GM18868 (cell line): ENCODE measurements around the gene LSAMP.
"Not testable (repeated sequence)": the region's sequence is repeated elsewhere in the genome, so short reads cannot be mapped to it uniquely, and the experiment has no call there.

Experiments
- ATAC-seq: cut with Tn5 transposase; IDR thresholded peaks from one replicate; pipeline ENCODE4 v1.9.1; 2021; ENCODE audit warnings: mild to moderate bottlenecking, moderate library complexity; ENCODE audit not compliant: unreplicated experiment

LSAMP gene

DNA sequence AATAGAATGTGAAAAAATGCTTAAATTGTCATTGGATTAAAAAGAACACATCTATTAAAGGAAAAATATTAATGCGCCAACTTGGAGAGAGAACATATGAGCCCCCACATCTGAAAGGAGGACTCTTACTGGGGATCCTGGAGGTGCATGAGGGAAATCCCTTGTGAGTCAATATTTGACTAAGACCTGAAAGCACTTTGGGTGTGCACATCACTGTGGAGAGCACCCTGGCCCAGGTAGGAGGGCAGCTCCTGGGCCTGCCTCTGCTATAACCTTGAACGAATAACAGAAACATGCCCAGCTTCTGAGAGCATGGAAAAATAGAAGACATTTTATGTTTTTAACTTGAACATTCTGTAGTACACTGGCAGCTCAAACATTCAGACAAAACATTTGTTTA, 622.2 kb downstream of the LSAMP start:
- peak; percentile 80 for ATAC-seq

DNA sequence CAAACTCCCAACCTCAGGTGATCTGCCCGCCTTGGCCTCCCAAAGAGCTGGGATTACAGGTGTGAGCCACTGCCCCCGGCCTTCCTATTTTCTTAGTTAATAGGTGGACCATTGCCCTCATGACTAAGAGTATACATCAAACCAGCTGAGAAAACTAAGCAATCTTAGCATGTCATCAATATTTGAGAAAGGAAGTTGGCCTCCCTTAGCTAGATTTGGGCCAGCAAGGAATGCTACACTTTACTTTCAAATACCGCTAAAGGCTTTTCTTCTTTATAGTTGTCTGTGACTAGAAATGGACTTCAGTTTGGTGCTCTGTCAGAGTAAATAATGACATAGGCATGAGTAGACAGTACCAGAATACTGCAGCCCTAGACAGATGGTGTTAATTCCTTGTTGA, 622.7 kb downstream of the LSAMP start:
- no peak for ATAC-seq

DNA sequence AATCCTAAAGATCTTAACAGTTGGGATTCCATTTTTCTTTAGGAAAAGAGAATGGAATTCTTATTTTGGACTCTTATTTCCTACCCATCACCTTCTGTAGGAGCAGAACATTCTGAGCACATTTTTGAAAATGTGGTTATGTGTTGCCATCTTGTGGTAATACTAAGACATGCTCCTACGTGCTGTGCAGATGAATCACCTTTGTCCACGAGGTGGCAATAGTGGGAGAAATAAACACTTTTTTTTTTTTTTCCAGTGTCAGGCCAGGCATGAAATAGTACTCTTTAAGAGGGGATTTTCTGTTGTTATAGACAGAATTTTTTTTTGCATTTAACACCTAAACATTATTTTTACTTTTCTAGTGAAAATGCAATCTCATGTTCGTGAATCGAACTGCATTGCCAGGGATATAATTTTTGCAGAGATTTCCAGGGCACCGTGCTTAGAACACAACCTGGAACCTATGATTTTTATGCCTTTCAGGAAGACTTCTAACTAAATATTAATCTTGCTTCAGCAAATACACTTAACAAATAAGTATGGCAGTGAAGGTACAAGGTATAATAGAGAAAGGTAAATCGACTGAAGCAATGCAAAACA, 625.4 kb downstream of the LSAMP start:
- peak; percentile 82 for ATAC-seq

DNA sequence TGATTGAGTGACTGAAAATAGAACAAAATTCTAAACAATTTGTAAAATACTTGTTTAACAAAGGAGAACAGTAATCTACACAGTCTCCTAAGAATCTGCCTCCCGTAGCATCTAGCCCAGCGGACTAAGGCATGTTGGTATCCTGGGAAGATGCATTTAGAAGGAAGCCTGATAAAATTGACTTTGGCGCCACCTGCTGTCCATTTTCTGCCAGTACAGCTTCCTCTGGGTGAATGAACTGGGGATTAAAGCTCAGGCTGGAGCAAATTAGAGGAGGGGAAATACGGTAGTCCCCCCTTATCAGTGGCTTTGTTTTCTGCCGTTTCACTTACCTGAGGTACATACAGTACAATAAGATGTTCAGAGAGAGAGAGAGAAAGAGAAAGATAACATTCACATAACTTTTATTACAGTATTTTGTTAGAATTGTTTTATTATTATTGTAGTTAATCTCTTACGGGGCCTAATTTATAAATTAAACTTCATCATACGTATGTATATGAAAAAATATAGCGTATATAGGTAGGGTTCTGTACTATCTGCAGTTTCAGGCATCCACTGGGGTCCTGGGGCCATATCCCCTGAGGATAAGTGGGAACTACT, 630.4 kb downstream of the LSAMP start:
- peak; percentile 78 for ATAC-seq

DNA sequence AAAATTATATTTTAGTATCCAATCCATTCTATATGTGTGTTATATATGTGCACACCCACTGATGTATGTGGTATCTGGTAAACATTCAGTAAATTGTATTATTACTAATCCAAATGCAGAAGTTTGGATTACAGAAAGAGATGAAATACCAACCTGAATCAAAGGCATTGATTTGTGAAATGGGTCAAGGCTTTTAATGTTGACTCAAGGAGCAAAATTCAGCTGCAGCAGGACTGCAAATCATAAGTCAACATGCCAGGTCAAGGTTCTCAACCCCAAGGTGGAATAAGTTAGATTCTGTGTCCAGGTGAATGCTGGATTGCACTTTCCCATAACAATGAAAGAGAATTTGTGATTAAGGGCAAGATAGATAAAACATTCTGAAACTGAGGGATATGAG, 631.3 kb downstream of the LSAMP start:
- no peak for ATAC-seq

DNA sequence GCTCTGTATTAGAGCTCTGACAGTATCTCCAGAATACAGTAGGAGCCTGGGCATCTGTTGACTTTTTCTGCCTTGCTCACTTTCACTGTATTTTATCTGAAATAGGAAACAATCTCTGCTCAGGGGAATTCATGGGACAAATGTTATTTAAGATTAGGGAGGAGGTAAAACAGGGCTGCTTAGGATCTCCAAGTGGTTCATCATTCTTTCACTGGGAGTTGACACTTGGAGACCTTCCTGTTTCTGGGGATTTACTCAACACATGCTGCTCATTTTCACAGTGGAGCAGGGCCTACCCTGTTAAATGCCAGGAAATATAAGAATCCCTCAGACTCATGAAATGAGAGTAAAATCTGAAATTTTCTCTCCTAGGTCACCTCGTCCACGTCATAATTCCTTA, 636.5 kb downstream of the LSAMP start:
- no peak for ATAC-seq

DNA sequence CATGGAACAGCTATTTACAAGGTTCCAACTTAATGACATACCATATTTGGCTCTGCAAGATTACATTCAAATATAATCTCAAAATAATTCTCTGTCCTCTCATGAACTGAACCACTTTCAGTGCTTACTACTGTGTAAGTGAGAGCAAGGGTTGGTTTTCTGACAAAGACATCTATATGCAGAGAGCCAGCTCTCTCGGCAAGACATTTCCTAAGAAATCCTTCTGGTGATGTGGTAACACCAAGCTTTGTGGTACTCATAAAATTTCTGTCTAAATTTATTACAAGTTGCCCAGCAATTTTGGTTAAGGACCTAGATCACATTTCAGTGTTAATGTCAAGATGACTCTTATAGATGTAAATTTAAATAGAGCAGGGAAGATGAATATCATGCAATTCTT, 637.0 kb downstream of the LSAMP start:
- no peak for ATAC-seq

DNA sequence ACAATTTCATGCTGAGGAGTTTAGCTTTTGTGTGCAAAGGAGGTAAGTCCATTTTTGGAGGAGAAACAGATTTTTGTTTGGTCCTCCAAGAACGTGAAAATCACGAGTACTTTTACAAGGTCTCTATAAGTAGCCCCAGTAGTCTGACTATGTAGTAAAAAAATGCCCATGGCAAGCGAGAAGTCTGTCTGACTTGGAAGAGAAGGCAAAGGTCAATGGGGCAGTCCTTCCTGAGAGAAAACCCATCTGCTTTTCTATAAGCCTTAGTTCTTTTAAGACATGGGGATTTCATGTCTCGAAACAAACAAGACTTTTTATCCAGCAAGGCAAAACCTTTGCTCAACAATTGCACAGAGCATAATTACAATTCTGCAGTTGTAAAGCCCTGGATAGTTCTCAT, 638.8 kb downstream of the LSAMP start:
- no peak for ATAC-seq

DNA sequence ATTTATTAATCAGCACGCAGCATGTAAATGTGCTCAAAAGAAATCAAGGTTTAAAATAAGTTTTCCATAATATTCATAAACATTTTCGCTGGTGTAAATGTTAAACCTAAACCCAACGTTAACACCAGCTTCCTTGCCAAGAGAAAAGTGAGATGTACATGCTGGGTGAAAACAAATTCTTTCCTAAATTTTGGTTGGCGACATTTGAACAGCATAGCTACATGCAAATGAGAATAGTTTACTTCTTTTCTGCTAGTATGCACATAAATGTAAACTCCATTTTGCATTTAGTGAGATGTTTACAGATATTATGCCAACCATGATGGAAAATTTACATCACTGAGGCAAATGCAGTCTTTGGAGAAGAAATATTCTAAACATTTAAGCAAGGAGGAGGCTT, 639.8 kb downstream of the LSAMP start:
- ATAC-seq: no peak

DNA sequence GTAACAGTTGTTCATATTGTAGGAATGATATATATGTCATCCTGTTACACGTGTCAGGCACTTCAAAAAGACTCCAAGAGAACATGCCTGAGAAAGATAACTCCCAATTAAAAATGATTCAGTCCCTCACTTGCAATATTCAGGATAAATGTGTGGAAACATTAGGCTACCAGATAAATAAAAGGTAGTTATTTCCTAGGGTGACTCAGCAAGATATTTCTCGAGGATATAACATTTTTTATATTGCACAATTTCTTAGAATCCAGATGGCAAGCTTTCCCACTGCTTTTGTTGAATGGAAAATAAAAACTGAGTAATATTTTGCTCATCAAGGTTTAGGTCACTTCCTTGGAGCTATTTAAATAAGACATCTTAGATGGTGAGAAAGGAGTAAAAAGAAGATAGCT, 640.6 kb downstream of the LSAMP start:
- no peak for ATAC-seq

DNA sequence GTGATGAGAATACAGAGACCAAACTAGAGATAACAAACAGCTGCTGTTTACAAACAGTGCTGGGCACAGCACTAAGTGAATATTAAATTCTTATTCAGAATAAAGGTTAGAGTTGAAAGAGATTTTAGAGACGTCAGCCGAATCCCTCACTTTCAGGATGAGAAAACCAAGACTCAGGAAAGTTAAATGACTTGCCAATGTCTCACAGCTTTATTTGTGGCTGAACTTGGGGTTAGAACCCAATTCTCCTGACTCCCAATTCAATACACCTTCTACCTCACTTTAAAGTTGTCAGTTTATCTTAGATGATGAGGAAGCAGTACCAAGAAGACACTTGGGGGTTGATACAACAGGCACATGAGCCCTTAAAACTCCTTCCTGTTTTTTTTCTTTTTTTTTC, 641.1 kb downstream of the LSAMP start:
- no peak for ATAC-seq

DNA sequence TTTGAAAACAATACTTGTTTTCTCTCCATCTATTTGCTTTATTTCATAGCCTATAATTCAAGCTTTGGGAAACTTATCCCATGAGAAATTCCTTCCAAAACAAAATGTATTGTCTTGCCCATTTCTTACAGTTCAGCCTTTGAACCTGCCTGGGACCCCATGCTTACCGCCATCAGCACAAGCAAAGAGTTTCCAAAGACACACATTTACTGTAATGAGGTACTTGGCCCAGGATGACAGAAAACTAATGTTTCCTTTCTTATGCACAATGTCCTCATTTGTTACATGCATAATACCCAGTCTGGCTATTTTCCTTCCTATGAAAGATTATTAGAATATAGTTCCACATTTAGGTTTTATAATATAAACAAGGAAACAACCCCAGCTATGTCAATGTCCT, 641.6 kb downstream of the LSAMP start:
- no peak for ATAC-seq

DNA sequence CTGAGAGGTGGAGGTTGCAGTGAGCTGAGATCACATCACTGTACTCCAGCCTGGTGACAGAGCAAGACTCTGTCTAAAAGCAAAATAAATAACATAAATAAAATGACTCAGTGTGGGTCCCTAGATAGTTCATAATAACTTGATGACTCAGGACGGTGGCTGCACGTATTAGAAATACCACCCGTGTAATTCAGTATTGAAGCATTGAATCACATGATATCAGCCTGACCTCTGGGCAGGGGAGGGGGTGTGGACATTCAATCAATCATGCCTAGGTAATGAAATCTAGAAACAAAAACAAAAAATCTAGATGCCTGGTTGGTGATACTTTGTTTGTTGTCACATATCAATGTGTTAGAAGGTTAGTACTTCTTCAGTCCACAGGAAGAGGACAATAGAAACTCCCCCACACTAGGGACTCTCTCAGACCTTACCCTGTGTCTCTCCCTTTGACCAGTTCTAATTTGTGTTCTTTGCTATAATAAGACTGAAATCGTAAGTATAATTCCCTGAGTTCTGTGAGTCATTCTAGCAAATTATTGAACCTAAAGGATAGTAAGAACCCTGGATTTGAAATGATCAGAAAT, 644.7 kb downstream of the LSAMP start:
- no peak for ATAC-seq

DNA sequence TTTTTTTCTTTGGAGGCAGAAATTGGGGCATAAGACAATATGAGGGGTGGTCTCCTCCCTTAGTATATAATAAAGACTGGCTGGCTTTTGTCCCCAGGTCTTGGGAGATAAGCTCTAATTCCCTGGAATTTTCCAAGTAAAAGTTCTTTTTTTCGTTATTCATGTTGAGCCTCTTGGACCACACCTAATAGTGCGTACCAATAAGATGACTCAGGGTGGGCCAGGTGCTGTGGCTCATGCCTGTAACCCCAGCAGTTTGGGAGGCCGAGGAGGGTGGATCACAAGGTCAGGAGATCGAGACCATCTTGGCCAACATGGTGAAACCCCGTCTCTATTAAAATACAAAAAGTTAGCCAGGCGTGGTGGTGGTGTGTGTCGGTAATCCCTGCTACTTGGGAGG, 645.2 kb downstream of the LSAMP start:
- not testable (repeated sequence) for ATAC-seq

DNA sequence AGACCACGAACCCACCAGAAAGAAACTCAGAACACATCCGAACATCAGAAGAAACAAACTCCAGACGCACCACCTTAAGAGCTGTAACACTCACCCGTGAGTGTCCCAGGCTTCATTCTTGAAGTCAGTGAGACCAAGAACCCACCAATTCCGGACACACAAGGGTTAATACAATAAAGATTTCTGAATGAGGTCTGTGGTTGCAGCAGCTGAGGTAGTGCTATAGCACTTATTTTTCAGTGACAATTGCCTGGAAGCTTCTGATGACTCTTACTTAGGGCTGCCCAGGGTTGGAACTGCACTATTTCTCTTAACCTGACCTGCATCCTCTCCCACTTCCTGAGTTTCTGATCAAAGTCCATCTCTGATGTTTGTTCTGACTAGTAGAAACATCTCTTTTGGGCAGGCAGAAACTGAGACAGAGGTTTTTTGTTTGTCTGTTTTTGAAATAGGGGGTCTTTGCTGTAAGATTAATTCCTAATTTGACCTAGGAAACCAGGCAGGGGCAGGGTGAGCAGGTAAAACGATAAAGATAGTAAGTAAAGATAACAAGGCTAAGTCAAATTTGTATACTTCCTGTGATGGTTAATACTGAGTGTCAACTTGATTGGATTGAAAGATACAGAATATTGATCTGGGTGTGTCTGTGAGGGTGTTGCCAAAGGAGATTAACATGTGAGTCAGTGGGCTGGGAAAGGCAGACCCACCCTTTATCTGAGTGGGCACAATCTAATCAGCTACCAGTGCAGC, 652.9 kb downstream of the LSAMP start:
- no peak for ATAC-seq

DNA sequence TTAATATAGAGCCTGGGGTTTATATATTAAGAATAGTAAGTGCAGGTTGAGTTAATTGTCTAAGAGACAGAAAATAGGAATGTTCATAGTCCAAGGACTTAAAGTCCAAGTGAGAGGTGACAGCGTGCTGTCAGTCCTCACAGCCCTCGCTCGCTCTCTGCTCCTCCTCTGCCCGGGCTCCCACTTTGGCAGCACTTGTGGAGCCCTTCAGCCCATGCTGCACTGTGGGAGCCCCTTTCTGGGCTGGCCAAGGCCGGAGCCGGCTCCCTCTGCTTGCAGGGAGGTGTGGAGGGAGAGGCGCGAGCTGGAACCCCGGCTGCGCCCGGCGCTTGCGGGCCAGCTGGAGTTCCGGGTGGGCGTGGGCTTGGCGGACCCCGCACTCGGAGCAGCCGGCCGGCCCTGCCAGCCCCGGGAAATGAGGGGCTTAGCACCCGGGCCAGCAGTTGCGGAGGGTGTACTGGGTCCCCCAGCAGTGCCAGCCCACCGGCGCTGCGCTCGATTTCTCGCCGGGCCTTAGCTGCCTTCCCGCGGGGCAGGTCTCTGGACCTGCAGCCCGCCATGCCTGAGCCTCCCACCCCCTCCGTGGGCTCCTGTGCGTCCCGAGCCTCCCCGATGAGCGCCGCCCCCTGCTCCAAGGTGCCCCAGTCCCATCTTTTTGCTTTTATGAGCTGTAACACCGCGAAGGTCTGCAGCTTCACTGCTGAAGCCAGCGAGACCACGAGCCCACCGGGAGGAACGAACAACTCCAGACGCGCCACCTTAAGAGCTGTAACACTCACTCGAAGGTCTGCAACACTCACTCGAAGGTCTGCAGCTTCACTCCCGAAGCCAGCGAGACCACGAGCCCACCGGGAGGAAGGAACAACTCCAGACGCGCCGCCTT, 653.8 kb downstream of the LSAMP start:
- not testable (repeated sequence) for ATAC-seq

DNA sequence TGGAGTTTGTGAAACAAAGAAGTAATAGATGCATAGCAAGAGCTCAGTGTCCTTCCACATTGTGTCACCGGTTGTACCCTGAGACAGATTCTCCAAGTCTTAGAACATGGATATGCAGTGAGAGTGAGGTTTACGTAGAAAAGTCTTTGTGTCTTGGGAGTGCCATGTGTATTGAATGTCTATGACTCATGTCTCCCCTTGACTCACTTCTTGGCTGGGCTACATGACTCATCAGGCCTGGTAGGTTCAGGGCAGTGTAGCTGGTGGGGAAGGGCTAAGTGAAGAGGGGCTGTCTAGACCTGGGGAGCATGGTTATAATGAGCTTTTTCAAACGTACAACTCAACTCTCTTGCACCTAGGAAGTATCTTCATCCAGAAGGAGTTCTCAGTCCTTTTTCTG, 654.5 kb downstream of the LSAMP start:
- ATAC-seq: peak; percentile 84

DNA sequence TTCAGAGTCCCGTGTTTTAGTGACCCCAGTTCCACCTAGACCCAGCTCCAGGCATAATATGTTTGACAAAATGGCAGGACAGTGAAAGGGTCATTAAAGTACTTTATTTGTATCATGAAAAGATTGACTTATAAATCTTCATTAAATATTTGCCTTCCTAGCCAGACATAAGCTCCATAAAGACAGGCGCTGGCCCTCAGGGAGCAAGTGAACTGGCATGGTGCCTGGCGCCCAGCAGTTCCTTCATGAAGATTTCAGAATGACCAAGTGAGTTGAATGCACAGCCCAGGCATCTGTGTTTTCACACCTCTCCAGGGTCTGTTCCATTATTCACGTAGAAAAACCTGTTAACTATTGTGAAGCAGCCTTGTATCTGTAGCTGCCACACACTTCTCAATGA, 655.8 kb downstream of the LSAMP start:
- no peak for ATAC-seq

DNA sequence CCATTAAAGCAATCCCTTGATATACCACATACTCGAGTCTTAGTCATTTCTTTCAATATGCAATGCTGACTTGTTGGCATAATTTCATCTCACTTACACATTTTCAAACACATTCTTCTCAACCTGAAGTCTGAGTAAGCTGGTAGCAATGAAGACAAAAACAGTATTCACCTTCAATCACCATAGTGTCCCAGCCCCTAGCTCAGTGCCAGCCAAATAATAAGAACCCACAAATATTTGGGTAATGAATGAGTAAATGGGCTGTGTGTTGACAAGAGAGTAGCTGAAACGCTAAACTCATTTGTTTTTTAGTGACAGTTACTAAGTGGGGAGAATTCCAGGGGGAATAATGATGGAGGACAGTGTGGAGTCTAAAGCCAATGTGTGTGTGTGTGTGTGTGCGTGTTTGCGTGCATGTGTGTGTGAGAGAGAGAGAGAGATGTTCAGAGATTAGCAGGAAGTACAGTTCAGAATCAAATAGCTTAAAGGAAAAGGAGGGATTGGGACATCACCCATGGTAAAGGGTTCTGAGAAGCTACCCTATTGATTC, 656.3 kb downstream of the LSAMP start:
- ATAC-seq: no peak

DNA sequence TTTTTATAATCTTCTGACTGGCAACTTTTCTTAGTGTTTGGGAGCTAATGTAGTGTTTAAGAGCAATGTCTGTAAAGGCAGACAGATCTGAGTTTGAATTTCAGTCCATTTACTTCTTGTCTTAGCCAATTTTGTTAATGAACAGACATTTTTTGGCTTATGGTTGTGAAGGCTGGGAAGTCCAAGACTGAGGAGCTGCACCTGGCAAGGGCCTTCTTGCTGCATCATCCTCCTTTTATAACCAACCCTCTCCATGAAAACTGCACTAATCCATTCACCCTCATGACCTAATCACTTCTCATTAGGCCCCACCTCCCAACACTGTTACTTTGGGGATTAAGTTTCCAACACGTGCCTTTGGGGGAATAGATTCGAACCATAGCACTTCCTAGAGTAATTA, 657.5 kb downstream of the LSAMP start:
- ATAC-seq: no peak

DNA sequence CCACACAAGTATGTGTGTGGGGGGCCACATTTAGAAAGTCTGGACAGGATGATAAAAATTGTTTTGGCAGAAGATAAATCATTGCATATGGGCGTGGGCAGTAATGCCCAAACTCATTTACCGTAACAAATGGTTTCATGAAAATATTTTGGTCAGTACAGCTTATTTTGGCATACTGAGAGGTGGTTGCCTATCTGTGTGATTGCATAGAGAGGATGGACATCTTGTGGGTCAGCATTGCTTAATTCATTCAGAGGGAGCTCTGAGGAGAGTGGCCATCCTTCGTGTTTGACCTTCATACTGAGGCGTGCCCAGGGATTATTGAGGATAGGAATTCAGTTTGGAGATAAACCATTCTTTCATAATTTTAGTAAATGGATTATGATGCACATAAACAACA, 659.5 kb downstream of the LSAMP start:
- ATAC-seq: no peak
